ENCODE data around the gene FOXJ3. TPM values are rescaled to one million over a fixed set of nuclear protein-coding genes. Genes with fewer than 3 reads are reported as not detected.

Gene FOXJ3
- total and polyA plus RNA-seq, 2 donors (not counting 1 experiment from before 2014, with no cell fraction given) = 15.4 to 76.4 TPM

DNA sequence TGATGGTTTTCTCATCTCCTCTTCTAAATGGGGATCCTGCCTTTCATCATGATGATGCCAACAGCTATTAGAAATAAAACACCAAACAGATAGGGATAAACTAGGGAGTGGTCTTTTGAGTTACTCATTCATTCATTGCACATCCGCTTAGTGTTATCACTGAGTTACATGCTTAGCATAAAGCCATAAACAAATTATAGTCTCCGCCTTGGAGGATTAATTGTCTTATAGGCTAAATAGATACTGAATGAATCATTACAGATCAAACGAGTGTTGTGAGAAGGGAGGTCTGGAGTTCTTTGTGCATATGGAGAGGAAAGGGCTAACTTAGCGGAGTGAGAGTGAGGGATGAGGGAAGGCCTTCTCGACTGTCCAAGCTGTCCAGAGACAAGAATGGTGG lies 201.6 kb downstream of the FOXJ3 start:
- peaks cover 0 to 1% (median 0%) of the 10 kb centered on the region in 4 experiments for H3K27me3 ChIP-seq (replicated peaks in 1 of 4; ENCODE audit: control extremely low read depth in 1 of 4, control insufficient read depth in 3 of 4, insufficient read depth in 4 of 4, low read length in 3 of 4)
- POLR2A ChIA-PET = no interaction called here
- CTCF ChIA-PET = no interaction called here
- Mint-ChIP-seq H3K4me1 (no peaks in the 10 kb centered on the region), H3K27me3 (peaks cover 19% of the 10 kb centered on the region), H3K27ac (no peak overlapping the region), H3K4me3 (no peak overlapping the region), H3K9me3 (ENCODE audit: insufficient read depth) (no peaks in the 10 kb centered on the region)
- no peak overlapping the region for H3K4me2 ChIP-seq (replicated peaks; ENCODE audit: low read depth, low read length, poor library complexity, severe bottlenecking)
- no peaks in the 10 kb centered on the region for H3K36me3 ChIP-seq (replicated peaks in 1 of 2; ENCODE audit: control extremely low read depth in 1 of 2, control insufficient read depth in 1 of 2, extremely low read depth in 1 of 2, insufficient read depth in 2 of 2, low read length in 1 of 2)
- no peak overlapping the region for H3K27ac ChIP-seq (ENCODE audit: low read length in 2 of 2)
- H3K9ac ChIP-seq (ENCODE audit: low read length) = no peak overlapping the region
- TF ChIP-seq EZH2 (IDR thresholded peaks at IDR 0.05; ENCODE audit: borderline replicate concordance, insufficient read depth, low read depth, low read length, poor library complexity, severe bottlenecking) = no peak
- TF ChIP-seq, protein P1, sequence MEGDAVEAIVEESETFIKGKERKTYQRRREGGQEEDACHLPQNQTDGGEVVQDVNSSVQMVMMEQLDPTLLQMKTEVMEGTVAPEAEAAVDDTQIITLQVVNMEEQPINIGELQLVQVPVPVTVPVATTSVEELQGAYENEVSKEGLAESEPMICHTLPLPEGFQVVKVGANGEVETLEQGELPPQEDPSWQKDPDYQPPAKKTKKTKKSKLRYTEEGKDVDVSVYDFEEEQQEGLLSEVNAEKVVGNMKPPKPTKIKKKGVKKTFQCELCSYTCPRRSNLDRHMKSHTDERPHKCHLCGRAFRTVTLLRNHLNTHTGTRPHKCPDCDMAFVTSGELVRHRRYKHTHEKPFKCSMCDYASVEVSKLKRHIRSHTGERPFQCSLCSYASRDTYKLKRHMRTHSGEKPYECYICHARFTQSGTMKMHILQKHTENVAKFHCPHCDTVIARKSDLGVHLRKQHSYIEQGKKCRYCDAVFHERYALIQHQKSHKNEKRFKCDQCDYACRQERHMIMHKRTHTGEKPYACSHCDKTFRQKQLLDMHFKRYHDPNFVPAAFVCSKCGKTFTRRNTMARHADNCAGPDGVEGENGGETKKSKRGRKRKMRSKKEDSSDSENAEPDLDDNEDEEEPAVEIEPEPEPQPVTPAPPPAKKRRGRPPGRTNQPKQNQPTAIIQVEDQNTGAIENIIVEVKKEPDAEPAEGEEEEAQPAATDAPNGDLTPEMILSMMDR (IDR thresholded peaks at IDR 0.05) = no peak
- ATAC-seq (ENCODE audit: low read depth) (no peak), DNase-seq (no peak)
- intact Hi-C loops (cut with micrococcal nuclease) = no loop called here
- H2AFZ ChIP-seq (ENCODE audit: insufficient read depth, low read depth, low read length, poor library complexity, severe bottlenecking) = no peak overlapping the region
- H4K20me1 ChIP-seq (ENCODE audit: control insufficient read depth, insufficient read depth, low read length, poor library complexity, severe bottlenecking) = no peaks in the 10 kb centered on the region
- no peaks in the 10 kb centered on the region for H3K79me2 ChIP-seq (ENCODE audit: control insufficient read depth, insufficient read depth, low read length)
- no peaks in the 10 kb centered on the region for H3K4me1 ChIP-seq (ENCODE audit: control insufficient read depth in 2 of 2, insufficient read depth in 2 of 2, low read length in 2 of 2)
- H3K9me3 ChIP-seq (ENCODE audit: control extremely low read depth in 1 of 3, control insufficient read depth in 2 of 3, insufficient read depth in 1 of 3, low read length in 2 of 3) = no peaks in the 10 kb centered on the region
- no peak overlapping the region for H3K4me3 ChIP-seq (ENCODE audit: control extremely low read depth in 1 of 5, extremely low read depth in 1 of 5, insufficient read depth in 1 of 5, low read depth in 2 of 5, low read length in 4 of 5)
- 100% methylated on average over 3 of the region's 5 CpGs for WGBS (ENCODE audit: insufficient coverage)

DNA sequence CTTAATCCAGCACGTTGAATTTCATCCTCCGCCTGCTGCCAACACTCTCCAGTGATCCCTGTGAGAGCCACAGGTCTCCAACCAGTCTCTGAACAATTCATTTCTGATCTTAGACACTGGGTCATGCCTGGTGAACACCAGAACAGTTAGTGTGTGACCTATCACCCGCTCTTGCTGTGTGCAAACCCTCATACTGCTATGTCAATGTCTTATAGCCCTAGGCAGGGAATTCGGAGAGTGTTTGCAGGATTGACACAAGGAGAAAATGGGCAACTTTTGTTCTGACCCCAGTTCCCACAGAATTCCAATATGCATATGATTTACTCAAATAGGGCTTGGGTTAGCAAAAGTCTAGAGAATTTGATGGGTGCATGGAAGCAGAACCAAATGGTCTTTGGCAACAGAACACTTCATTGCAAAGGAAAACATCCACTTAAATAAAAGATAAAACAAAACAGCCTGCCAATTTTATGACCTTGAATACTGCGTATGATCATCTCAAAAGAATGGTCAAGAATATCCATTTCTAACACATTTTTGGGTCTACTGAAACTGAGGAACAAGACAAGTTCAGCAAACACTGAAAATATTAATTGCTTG lies 204.9 kb downstream of the FOXJ3 start:
- TF ChIP-seq EZH2 (IDR thresholded peaks at IDR 0.05; ENCODE audit: borderline replicate concordance, insufficient read depth, low read depth, low read length, poor library complexity, severe bottlenecking) = no peak
- TF ChIP-seq, protein P1 (IDR thresholded peaks at IDR 0.05) = no peak
- Histone ChIP-seq H3K9me3 (ENCODE audit: control extremely low read depth in 1 of 3, control insufficient read depth in 2 of 3, insufficient read depth in 1 of 3, low read length in 2 of 3) (no peaks in the 10 kb centered on the region), H3K9ac (ENCODE audit: low read length) (no peak overlapping the region), H3K36me3 (replicated peaks in 1 of 2; ENCODE audit: control extremely low read depth in 1 of 2, control insufficient read depth in 1 of 2, extremely low read depth in 1 of 2, insufficient read depth in 2 of 2, low read length in 1 of 2) (no peaks in the 10 kb centered on the region), H3K4me2 (replicated peaks; ENCODE audit: low read depth, low read length, poor library complexity, severe bottlenecking) (no peak overlapping the region), H3K27ac (ENCODE audit: low read length in 2 of 2) (no peak overlapping the region), H2AFZ (ENCODE audit: insufficient read depth, low read depth, low read length, poor library complexity, severe bottlenecking) (no peak overlapping the region), H4K20me1 (ENCODE audit: control insufficient read depth, insufficient read depth, low read length, poor library complexity, severe bottlenecking) (no peaks in the 10 kb centered on the region), H3K79me2 (ENCODE audit: control insufficient read depth, insufficient read depth, low read length) (no peaks in the 10 kb centered on the region), H3K27me3 (replicated peaks in 1 of 4; ENCODE audit: control extremely low read depth in 1 of 4, control insufficient read depth in 3 of 4, insufficient read depth in 4 of 4, low read length in 3 of 4) (peaks cover 0 to 5% (median under 1%) of the 10 kb centered on the region in 4 experiments), H3K4me3 (ENCODE audit: control extremely low read depth in 1 of 5, extremely low read depth in 1 of 5, insufficient read depth in 1 of 5, low read depth in 2 of 5, low read length in 4 of 5) (no peak overlapping the region), H3K4me1 (ENCODE audit: control insufficient read depth in 2 of 2, insufficient read depth in 2 of 2, low read length in 2 of 2) (no peaks in the 10 kb centered on the region)
- 94% methylated on average over 3 of the region's 5 CpGs for WGBS (ENCODE audit: insufficient coverage)
- H3K9me3 Mint-ChIP-seq (ENCODE audit: insufficient read depth) = no peaks in the 10 kb centered on the region
- DNase-seq = no peak
- ATAC-seq (ENCODE audit: low read depth) = no peak
- H3K27ac Mint-ChIP-seq = no peak overlapping the region
- POLR2A ChIA-PET = no interaction called here
- no peaks in the 10 kb centered on the region for H3K4me1 Mint-ChIP-seq
- no peak overlapping the region for H3K4me3 Mint-ChIP-seq
- peaks cover 16% of the 10 kb centered on the region for H3K27me3 Mint-ChIP-seq
- intact Hi-C loops (cut with micrococcal nuclease) = no loop called here
- CTCF ChIA-PET = no interaction called here
